WTC11 (cell line): ENCODE data around the gene KRTAP22-2.

ENCODE experiments used
- CREM ChIP-seq: sonication (generic); formaldehyde crosslinking; IDR thresholded peaks from 2 replicates; pipeline ENCODE4 v1.8.1; 2022; ENCODE audit warnings: mild to moderate bottlenecking, missing genetic modification reagents, moderate library complexity
- JAZF1 ChIP-seq: fragments of 250-450 bp; sonication (Bioruptor Pico); IDR thresholded peaks from 2 replicates; pipeline ENCODE4 v1.9.0; 2021; ENCODE audit warnings: moderate library complexity, mild to moderate bottlenecking, inconsistent platforms
- RELA ChIP-seq: sonication (generic); formaldehyde crosslinking; IDR thresholded peaks from 2 replicates; pipeline ENCODE4 v1.8.1; 2022; ENCODE audit warnings: missing genetic modification reagents, mild to moderate bottlenecking, borderline replicate concordance
- TEAD1 ChIP-seq: sonication (generic); formaldehyde crosslinking; IDR thresholded peaks from 2 replicates; pipeline ENCODE4 v1.8.0; 2022; ENCODE audit warnings: mild to moderate bottlenecking, missing genetic modification reagents
- TF ChIP-seq, protein P1 (sequence below): fragments of 200-600 bp; IDR thresholded peaks from 2 replicates; pipeline ENCODE4 v1.8.0; 2022; ENCODE audit warnings: antibody characterized with exemption
- TF ChIP-seq, protein P2 (sequence below): sonication (generic); formaldehyde crosslinking; IDR thresholded peaks from 2 replicates; pipeline ENCODE4 v1.8.1; 2022; ENCODE audit warnings: low read depth, missing genetic modification reagents, borderline replicate concordance

DNA sequence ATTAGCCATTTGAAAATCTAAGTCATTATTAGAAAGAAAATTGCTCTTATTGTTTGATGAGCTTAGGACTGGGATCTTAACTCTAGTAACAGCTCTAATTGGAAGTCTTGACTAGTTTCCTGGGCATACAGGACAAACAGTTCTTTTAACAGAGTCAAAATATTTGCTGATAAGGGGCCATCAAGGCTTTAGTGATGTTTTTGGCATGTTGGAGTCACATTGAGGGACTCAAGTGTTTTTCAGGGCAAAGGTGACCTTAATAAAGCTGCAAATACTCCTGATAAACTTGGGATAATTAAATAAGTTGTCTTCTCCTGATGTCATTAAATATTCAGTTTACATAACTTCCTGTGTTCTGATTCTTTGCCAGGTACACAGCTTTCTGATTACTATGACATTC lies 22.6 kb downstream of the KRTAP22-2 start:
- TF ChIP-seq RELA (CRISPR knock-in tag) (no peak), JAZF1 (CRISPR knock-in tag) (no peak), CREM (no peak), TEAD1 (no peak)
- TF ChIP-seq, protein P1, sequence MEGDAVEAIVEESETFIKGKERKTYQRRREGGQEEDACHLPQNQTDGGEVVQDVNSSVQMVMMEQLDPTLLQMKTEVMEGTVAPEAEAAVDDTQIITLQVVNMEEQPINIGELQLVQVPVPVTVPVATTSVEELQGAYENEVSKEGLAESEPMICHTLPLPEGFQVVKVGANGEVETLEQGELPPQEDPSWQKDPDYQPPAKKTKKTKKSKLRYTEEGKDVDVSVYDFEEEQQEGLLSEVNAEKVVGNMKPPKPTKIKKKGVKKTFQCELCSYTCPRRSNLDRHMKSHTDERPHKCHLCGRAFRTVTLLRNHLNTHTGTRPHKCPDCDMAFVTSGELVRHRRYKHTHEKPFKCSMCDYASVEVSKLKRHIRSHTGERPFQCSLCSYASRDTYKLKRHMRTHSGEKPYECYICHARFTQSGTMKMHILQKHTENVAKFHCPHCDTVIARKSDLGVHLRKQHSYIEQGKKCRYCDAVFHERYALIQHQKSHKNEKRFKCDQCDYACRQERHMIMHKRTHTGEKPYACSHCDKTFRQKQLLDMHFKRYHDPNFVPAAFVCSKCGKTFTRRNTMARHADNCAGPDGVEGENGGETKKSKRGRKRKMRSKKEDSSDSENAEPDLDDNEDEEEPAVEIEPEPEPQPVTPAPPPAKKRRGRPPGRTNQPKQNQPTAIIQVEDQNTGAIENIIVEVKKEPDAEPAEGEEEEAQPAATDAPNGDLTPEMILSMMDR = no peak
- TF ChIP-seq, protein P2, sequence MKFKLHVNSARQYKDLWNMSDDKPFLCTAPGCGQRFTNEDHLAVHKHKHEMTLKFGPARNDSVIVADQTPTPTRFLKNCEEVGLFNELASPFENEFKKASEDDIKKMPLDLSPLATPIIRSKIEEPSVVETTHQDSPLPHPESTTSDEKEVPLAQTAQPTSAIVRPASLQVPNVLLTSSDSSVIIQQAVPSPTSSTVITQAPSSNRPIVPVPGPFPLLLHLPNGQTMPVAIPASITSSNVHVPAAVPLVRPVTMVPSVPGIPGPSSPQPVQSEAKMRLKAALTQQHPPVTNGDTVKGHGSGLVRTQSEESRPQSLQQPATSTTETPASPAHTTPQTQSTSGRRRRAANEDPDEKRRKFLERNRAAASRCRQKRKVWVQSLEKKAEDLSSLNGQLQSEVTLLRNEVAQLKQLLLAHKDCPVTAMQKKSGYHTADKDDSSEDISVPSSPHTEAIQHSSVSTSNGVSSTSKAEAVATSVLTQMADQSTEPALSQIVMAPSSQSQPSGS (CRISPR knock-in tag) = no peak
